HEK293 (cell line): ENCODE measurements around the gene WDFY2.

ENCODE experiments used
- AEBP2 ChIP-seq: fragments of 450-650 bp; formaldehyde crosslinking; IDR thresholded peaks from 2 replicates; pipeline ENCODE4 v1.5.1; 2016; ENCODE audit warnings: missing biosample characterization, missing genetic modification characterization, borderline replicate concordance
- CTCF ChIP-seq: fragments of 450-650 bp; formaldehyde crosslinking; IDR thresholded peaks from 2 replicates; pipeline ENCODE4 v1.5.1; 2016; ENCODE audit warnings: missing biosample characterization, missing genetic modification characterization
- ELK4 ChIP-seq: IDR thresholded peaks from 2 replicates; pipeline ENCODE4 v1.6.1; 2011; ENCODE audit warnings: mild to moderate bottlenecking, low read depth, low read length, borderline replicate concordance
- ZBTB1 ChIP-seq: fragments of 450-650 bp; formaldehyde crosslinking; IDR thresholded peaks from 2 replicates; pipeline ENCODE4 v1.5.1; 2016; ENCODE audit warnings: missing biosample characterization, missing genetic modification characterization
- ZNF114 ChIP-seq: fragments of 450-650 bp; formaldehyde crosslinking; IDR thresholded peaks from 2 replicates; pipeline ENCODE4 v1.5.0; 2017; ENCODE audit warnings: missing biosample characterization, missing genetic modification characterization
- ZNF48 ChIP-seq: fragments of 450-650 bp; formaldehyde crosslinking; IDR thresholded peaks from 2 replicates; pipeline ENCODE4 v1.5.1; 2016; ENCODE audit warnings: missing biosample characterization, missing genetic modification characterization

- TF ChIP-seq CTCF, result no peak
- no peak for TF ChIP-seq ZNF114 (tag by site-specific recombination)
- no peak for TF ChIP-seq ZNF48
- TF ChIP-seq ZBTB1 (tag by site-specific recombination), result no peak
- TF ChIP-seq ELK4, result no peak
- TF ChIP-seq AEBP2 (tag by site-specific recombination), result no peak
These were observed 94.2 kb downstream of the WDFY2 start for GRCh38 chr13:51678420-51678819.
